ENCODE measurements around the gene FBRSL1.

Gene FBRSL1

DNA sequence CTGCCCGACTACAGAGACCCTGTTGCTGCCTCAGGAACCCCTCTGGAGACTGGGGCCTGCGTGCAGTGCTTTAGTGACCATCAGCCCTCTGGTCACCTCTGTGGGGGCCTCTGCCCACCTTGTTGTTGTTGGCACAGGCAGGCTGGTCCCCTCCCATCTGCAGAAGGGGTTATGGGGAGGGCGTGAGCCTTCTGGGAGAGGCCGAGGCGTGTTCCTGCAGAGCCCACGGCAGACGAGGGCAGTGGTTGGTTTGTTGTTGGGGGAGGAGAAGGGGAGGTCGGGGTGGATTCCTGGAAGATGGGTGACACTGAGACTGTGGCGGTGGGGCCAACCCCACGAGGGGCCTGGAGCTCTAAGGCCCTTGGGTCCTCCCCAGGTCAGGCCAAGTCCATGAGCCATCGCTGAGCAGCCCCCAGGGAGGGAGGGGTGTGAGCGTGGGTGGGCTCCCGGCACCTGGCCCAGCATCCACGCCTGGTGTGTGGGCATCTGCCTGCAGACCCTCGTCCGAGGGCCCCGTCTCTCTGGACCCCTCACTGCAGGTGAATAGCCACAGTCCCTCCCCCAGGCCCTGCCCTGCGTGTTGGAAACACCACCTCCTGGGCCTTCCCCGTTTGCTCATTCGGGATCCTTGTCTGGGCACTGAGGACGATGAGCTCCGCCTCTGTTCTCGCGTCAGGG lies 23.6 kb downstream of the FBRSL1 start:
- DNase-seq: no peak

DNA sequence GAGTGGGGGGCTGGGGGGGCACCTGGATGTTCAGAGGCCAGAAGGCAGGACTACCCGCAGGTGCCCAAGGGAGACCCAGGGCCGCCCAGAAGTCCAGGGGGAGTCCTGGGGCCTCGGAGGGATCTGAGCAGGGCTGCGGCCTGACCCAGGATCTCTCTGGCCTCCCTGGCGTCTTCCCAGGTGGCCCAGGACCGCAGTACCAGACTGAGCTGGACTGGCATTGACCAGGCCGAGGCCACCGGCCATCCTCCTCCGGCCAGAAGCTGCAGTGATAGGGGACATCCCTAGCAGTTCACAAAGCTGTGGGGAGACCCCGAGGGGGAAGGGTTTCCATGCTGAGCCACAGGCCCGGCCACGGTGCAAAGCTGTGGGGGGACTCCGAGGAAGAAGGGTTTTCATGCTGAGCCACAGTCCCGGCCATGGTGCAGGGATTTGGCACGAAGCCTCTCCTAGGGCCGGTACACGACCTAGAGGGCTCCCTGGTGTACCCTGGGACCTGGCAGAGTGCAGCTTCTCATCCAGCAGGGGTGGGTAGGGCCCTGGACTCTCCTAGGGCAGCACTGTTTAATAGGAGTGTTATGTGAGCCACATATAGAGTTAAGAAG lies 24.4 kb downstream of the FBRSL1 start:
- no peak for DNase-seq

DNA sequence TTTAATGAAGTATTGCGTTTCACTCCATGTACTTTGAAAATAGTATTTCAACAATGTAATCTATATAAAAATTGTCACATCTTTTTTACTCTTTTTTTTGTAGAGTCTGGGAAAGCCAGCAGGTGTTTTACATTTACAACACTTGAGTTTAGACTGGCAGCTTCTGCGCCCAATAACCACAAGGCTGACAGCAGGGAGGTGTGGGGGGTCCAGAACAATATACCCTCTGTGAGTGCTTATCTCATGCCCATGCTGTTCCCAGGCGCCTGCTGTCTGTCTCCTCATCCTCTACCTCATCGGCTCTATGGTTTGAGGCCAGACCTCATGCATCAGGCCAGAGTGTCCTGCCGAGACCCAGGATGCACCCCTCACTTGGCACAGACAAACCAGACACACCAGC lies 24.9 kb downstream of the FBRSL1 start:
- DNase-seq: no peak

DNA sequence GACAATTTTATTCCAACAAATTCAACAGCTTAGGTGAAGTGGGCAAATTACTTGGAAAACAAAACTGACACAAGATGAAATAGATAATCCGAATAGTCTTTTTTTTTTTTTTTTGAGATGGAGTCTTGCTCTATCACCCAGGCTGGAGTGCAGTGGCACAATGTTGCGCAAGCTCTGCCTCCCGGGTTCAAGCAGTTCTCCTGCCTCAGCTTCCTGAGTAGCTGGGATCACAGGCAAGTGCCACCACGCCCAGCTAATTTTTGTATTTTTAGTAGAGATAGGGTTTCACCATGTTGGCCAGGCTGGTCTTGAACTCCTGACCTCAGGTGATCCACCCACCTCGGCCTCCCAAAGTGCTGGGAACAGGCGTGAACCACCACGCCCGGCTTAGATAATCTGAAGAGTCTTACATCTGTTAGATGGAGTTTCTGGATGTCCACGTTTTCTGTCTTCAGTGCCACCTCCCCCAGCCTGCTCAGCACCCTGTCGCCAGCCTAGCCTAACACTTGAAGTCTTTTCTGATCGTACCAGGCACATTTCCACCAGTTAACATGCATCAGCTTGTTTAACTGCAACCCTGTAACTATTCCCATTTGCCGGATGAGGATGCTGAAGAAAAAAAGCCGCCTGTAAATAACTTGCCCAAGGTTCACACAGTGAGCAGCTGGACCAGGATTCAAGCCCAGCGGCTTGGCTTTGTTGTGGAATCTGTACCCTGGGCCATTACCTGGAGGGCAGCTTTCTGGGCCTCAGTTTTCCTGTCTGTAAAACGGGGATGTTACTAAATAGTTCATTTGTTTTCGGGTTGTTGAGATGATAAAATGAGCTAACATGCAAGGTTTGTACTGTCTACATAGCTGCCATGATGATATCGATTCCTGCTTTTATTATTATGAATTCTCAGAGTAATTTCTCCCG lies 26.4 kb downstream of the FBRSL1 start:
- DNase-seq: no peak

DNA sequence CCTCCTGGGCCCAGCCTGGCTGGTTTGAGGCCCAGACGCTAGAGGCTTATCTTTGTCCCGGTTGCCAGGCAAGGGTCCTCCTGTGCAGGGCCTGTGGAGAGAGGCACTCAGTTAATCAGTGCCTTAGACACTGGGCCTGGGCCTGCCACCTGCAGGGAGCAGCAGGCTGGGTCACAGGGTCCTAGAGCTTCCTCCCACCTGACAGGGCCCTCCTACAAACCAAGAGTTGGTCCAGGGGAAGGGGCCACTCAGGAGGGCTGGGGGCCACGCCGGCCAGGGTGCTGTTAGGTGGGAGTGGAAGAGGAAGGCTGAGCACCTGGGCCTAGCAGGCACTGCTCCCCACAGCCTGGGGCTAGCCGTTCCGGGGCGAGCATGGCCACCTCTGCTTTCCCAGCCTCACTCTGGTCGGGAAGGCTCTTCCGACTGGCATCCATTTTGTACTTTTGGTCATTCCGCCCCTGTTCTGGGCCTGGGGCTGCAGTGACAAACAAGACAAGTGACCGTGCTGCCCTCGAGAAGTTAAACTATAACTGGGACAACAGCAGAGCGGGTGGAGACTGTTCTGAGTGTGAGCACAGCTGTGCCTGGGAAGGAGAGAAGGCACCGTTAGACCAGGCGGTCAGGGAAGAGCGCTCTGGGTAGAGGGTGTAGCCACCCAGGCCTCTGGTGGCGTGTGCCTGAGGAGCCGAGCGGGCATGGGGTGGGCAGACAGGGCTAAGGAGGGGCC lies 27.2 kb downstream of the FBRSL1 start:
- no peak for DNase-seq

- no peak for DNase-seq
Observed at GRCh38 chr12:132517740-132518100, 27.8 kb downstream of the FBRSL1 start.

DNA sequence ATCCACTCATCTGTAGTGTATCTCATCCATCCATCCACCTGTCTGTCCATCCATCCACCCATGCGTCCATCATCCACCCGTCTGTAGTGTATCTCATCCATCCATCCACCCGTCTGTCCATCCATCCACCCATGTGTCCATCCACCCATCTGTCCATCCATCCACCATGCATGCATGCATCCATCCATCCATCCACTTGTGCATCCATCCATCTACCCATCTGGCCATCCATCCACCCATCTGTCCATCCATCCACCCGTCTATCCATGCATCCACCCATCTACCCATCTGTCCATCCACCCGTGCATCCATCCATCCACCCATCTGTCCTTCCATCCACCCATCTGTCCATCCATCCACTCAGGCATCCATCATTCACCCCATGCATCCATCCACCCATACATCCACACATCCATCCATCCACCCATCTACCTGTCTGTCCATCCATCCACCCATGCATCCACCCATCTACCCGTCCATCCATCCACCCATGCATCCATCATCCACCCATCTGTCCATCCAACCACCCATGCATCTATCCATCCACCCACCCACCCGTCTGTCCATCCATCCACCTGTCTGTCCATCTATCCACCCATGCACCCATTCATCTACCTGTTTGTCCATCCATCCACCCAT lies 28.5 kb downstream of the FBRSL1 start:
- DNase-seq: no peak

GRCh38 chr12:132520421-132521199 lies 30.7 kb downstream of the FBRSL1 start:
- no peak for DNase-seq

DNA sequence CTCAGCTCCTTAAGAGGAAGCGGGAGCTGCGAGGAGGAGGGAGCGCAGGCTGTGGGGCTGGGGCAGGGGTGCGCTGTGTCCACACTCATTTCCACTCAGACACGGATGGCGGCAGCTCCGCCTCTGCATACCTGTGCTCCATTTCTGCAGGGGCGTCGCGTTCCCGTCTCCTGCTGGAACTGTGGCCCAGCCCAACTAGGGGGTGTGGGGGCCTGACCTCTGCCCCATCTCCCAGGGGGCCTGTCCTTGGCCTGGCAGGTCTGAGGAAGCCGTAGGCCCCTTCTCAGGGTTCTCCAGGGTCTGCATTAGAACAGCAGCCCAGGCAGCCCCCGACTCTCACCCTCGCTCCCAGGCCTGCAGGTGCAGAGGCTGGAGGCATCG lies 31.2 kb downstream of the FBRSL1 start:
- no peak for DNase-seq

DNA sequence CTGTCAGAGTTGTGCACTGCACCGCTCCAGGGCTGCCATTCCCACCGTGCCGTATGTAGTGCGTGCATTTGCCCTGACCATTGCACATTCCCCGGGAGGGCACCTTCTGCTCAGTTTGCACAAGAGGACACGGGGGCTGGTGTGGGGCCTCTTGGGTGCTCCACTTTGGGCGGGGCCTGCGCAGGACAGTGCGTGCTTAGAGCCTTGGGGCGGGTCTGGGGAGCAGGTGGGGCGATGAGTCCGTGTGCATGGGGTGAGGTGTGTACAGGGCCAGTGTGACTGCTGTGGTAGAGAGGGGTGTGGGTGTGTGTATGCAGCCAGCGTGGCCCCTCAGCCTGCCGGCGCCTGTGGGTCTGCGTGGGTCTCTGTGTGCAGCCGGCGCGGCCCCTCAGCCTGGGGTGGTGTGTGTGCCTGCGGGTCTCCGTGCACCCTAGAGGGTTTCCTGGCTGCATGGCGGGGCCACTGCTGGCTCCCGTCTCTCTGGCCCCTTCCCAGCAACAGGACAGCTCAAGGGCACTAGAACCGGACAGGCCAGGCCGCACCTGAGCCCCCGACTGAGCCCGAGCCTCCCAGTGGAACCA lies 31.9 kb downstream of the FBRSL1 start:
- no peak for DNase-seq

DNA sequence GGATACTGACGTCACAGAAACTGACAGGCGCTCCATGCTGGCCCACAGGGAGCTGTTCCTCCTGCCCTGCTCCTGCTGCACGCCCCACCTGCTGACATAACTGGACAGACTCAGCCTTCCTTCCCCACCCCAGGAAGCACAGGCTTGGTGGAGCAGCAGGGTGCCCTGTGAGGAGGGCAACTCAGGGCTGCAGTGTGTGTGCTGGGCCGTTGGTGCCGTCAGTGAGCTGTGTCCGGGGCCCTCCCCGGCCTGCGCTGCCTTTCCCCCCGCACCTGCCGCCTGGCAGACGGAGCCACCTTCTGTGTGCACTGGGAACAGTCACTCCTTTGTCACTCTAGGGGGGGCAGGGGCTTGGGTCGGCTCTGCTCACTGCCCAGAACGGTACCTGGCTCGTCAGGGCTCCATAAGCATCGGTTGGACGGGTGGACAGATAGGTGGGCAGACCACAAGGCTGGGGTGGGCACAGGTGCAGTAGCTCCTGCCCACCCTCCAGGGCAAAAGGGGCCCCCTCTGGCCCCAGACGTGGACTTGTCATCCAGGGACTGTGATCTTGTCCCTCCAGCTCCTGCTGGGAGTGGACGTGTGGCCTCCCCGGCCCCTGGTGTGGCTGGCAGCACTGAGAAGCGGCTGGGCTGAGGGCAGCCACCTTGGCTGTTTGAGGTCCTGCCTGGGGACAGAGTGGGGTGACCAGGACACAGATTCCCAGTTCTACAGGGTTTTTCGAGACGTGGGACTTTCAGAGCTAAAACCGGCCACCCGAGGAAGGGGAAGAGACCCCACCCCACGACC lies 32.8 kb downstream of the FBRSL1 start:
- DNase-seq: no peak

GRCh38 chr12:132523576-132524331 lies 33.8 kb downstream of the FBRSL1 start:
- DNase-seq: no peak

DNA sequence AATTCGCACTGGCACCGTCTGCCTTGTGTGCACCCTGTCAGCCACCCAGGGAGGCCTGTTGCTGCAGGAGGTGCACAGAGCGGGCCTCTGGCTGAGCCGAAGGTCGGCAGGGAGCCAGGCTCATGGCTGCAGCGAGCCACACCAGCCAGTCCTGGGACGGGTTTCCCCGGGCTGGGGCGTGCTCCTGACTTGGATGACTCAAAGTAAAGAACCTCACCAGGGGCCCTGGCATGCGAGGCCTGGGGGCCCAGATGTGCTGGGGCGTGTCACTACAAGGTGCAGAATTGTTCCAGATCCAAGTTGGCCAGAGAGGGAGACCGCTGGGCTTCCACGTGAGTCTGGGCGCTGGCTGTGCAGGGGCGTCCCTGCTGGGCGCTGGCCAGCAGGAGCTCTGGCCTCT lies 34.5 kb downstream of the FBRSL1 start:
- no peak for DNase-seq

DNA sequence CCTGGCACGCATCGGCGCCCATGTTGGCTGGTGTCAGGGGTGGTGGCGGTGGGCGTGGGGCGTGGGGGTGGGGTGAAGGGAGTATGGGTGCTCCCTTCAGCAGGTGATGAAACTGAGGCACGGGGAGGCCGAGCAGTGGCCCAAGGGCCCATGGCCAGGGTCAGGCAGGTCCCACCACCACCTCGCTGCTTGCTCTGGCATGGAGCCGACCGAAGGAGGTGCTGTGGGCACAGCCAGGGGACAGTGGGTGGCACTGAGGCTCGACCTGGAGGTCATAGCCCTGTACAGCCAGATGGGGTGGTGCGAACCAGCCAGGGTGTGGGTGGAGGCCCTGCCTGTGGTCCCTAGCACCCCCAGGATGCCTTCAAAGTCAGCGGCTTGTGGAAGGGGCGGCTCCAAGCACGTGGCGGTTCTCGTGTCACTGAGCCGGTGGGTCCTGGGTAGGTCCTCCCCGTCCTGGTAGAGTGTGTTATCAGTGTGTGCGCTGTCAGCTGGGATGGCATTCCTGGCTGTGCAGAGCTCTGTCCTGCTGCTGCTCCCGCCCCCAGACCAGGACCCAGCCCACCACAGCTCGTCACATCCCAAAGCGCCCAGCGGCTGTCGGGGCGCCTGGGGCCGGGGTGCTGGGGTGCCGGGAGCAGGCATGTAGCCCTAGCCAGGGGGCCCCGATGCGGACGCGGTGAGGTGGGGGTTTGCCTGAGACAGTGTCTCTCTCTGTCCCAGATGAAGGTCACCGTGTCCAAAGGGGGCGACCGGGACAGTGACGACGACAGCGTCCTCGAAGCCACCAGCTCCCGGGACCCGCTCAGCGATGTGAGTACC lies 35.3 kb downstream of the FBRSL1 start:
- DNase-seq: no peak

GRCh38 chr12:132525833-132526455 lies 36.0 kb downstream of the FBRSL1 start:
- no peak for DNase-seq

- DNase-seq: no peak
Observed at GRCh38 chr12:132527186-132527882, 37.4 kb downstream of the FBRSL1 start.

- DNase-seq: no peak
Observed at GRCh38 chr12:132527883-132528264, 37.9 kb downstream of the FBRSL1 start.

DNA sequence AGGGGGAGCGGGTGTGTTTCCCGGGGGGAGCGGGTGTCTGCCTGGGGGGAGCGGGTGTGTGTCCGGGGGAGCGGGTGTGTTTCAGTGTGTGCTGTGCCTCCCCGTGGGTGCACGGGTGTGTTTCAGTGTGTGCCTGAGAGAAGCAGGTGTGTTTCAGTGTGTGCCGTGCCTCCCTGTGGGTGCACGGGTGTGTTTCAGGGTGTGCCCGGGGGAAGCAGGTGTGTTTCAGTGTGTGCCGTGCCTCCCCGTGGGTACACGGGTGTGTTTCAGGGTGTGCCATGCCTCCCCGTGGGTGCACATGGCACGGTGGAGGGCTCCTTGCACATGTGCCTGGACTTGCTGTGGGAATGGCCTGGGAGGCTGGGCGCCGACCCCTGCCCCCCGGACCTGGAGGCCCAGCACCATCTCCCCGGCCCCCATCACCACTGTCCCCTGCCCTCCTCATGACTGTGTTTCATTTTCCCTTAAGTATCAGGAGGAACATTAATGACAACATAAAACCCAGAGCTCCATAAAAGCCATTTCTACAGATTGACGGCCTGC lies 38.7 kb downstream of the FBRSL1 start:
- DNase-seq: no peak
